ENCODE measurements around the gene DIO1.

- TF ChIP-seq CTCF (IDR thresholded peaks at IDR 0.05) (no peak), POLR2A (IDR thresholded peaks at IDR 0.05) (no peak)
Observed at GRCh38 chr1:53951697-53952096, 57.7 kb downstream of the DIO1 start.

All from tibial nerve (tissue), 3 donors.